ENCODE results near the gene CBX6. TPM values are rescaled to one million over a fixed set of nuclear protein-coding genes. Genes with fewer than 3 reads are reported as not detected.

Gene CBX6
- 10 to 100 TPM in 2 of 4 donors, 1 to 10 TPM in 2; 1.1 to 16.0 (median 9.5) TPM for polyA plus RNA-seq
- long read RNA-seq, donor 1, full-length matches to known transcripts = 7 of 7 reads
- long read RNA-seq, donor 1, partial matches to known transcripts = 0 of 7 reads
- long read RNA-seq, donor 1, other reads (novel, unspliced or antisense) = 0 of 7 reads
- long read RNA-seq, donor 2 = 0 reads
- long read RNA-seq, donor 3, full-length matches to known transcripts = 11 of 16 reads
- long read RNA-seq, donor 3, partial matches to known transcripts = 5 of 16 reads
- long read RNA-seq, donor 3, other reads (novel, unspliced or antisense) = 0 of 16 reads
- long read RNA-seq, donor 4, full-length matches to known transcripts = 4 of 4 reads
- long read RNA-seq, donor 4, partial matches to known transcripts = 0 of 4 reads
- long read RNA-seq, donor 4, other reads (novel, unspliced or antisense) = 0 of 4 reads
- long read RNA-seq, donor 5, full-length matches to known transcripts = 1 of 1 reads
- long read RNA-seq, donor 5, partial matches to known transcripts = 0 of 1 reads
- long read RNA-seq, donor 5, other reads (novel, unspliced or antisense) = 0 of 1 reads
- long read RNA-seq, donor 6, full-length matches to known transcripts = 2 of 2 reads
- long read RNA-seq, donor 6, partial matches to known transcripts = 0 of 2 reads
- long read RNA-seq, donor 6, other reads (novel, unspliced or antisense) = 0 of 2 reads
- long read RNA-seq, donor 7, full-length matches to known transcripts = 12 of 21 reads
- long read RNA-seq, donor 7, partial matches to known transcripts = 9 of 21 reads
- long read RNA-seq, donor 7, other reads (novel, unspliced or antisense) = 0 of 21 reads
- long read RNA-seq, donor 8, full-length matches to known transcripts = 2 of 2 reads
- long read RNA-seq, donor 8, partial matches to known transcripts = 0 of 2 reads
- long read RNA-seq, donor 8, other reads (novel, unspliced or antisense) = 0 of 2 reads
- long read RNA-seq, donor 9, full-length matches to known transcripts = 1 of 1 reads
- long read RNA-seq, donor 9, partial matches to known transcripts = 0 of 1 reads
- long read RNA-seq, donor 9, other reads (novel, unspliced or antisense) = 0 of 1 reads
- long read RNA-seq, donor 10, full-length matches to known transcripts = 5 of 5 reads
- long read RNA-seq, donor 10, partial matches to known transcripts = 0 of 5 reads
- long read RNA-seq, donor 10, other reads (novel, unspliced or antisense) = 0 of 5 reads

DNA sequence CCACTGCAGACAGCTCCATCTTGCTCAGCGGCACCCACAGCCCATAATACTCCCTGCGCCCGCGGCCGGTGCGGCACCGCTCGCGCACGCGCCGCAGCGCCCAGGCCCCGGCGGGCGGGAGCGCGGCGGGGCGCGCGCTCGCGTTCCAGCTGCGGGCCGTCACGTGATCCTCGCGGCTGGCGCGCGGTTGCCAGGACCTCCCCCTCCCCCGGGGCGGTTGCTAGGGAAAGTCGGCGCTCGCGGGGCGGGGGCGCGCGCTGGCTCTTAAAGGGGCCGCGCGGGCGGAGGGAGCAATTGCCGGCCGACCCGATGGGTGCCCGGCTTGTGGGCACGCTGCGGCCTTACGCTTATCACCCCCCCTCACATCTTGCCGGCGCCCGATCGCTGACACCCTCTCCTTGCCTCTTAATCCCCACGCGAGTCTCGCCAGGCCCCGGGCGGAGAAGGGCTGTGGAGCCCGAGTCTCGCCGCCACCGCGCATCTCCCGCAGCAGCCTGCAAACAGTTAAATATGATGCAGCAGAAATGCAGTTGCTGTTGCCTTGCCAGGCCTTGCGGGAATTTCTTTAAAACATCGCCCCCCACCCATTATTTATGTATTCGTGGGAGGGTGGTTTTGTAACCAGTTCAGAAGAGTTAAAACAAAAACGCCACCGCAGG is at the start of gene CBX6:
CBX6 (minus strand) TSS at position 45 of the 659 bp plus-strand sequence; CDS start at position 19, 26 bp downstream.
- Histone ChIP-seq H3K9me3 (ENCODE audit: control insufficient read depth in 2 of 2, insufficient read depth in 1 of 2, low read depth in 1 of 2, low read length in 1 of 2) (no peaks in the 10 kb centered on the region), H3K4me1 (ENCODE audit: control insufficient read depth in 3 of 3, insufficient read depth in 2 of 3, low read depth in 1 of 3, low read length in 2 of 3) (peaks cover 0 to 26% (median 0%) of the 10 kb centered on the region in 3 donors), H3K27ac (ENCODE audit: low read depth in 1 of 3, low read length in 2 of 3) (peak within 1 kb of the TSS; percentile 72 to 90 (median 84)), H3K4me3 (ENCODE audit: low read depth in 1 of 3, low read length in 3 of 3) (peak within 1 kb of the TSS; percentile 63 to 84 (median 64)), H3K36me3 (ENCODE audit: control insufficient read depth in 3 of 3, insufficient read depth in 2 of 3, low read depth in 1 of 3, low read length in 3 of 3) (peaks cover 0 to 30% (median 0%) of the 10 kb centered on the region in 3 donors), H3K27me3 (ENCODE audit: control insufficient read depth in 3 of 3, insufficient read depth in 3 of 3, low read length in 3 of 3) (peaks cover 0 to 3% (median 2%) of the 10 kb centered on the region in 3 donors)
- peak; percentile 63 to 98 for DNase-seq
- 0% methylated on average over 51 to 73 of the region's 73 CpGs for WGBS, 3 donors
- no peak for FAIRE-seq

DNA sequence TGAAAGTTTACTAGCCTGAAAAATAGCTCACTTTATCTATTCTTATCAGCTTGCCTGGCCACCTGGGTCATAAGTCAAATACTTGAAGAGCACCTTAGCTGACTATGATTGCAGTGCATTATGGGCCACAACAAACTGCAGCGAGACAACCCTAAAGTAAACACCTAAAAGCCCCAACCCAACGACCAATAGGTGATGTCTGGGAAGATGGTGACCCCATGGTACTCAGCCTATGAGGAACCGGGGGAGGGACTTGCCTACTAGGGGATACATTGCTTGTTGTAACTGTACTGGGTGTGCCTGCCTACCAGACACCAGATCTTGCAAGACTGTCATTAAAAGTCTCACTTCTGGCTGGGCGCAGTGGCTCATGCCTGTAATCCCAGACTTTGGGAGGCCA is 49.8 kb upstream of the CBX6 start:
- Histone ChIP-seq H3K4me1 (ENCODE audit: control insufficient read depth in 3 of 3, insufficient read depth in 2 of 3, low read depth in 1 of 3, low read length in 2 of 3) (peaks cover 0 to 44% (median 9%) of the 10 kb centered on the region in 3 donors), H3K4me3 (ENCODE audit: low read depth in 1 of 3, low read length in 3 of 3) (no peak overlapping the region), H3K9me3 (ENCODE audit: control insufficient read depth in 2 of 2, insufficient read depth in 1 of 2, low read depth in 1 of 2, low read length in 1 of 2) (no peaks in the 10 kb centered on the region), H3K36me3 (ENCODE audit: control insufficient read depth in 3 of 3, insufficient read depth in 2 of 3, low read depth in 1 of 3, low read length in 3 of 3) (no peaks in the 10 kb centered on the region), H3K27ac (ENCODE audit: low read depth in 1 of 3, low read length in 2 of 3) (peak overlapping the region in 2 of 3 donors; percentile 14 to 42), H3K27me3 (ENCODE audit: control insufficient read depth in 3 of 3, insufficient read depth in 3 of 3, low read length in 3 of 3) (peaks cover 0 to under 1% (median 0%) of the 10 kb centered on the region in 3 donors)
- DNase-seq (peak; percentile 33 to 57), FAIRE-seq (no peak)
- WGBS, 3 donors = 32 to 66% (median 37%) methylated on average over 4 of the region's 4 CpGs

DNA sequence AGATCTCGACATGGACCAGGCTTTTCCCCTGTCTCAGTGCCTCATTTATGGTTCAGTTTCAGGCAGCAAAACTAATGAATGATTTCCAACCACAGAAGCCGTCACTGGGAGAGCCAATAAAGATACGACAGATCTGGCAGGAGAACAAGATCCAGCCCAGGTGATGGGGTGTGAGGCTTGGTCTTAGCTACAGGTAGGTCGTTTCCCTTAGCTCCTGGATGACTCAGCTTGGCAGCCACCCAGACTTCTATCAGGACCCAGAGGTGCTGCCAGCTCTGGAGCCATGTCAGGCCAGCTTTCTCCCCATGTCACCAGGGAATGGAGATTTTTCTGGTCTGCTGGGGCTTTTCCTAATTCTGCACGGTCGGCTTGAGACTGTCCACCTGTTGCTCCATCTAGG is 49.1 kb upstream of the CBX6 start:
- H3K27ac ChIP-seq (ENCODE audit: low read depth in 1 of 3, low read length in 2 of 3) = peak overlapping the region in 2 of 3 donors; percentile 14 to 42
- peaks cover 0 to 5% (median 4%) of the 10 kb centered on the region in 3 donors for H3K27me3 ChIP-seq (ENCODE audit: control insufficient read depth in 3 of 3, insufficient read depth in 3 of 3, low read length in 3 of 3)
- DNase-seq (peak; percentile 81 to 99), FAIRE-seq (no peak)
- H3K4me3 ChIP-seq (ENCODE audit: low read depth in 1 of 3, low read length in 3 of 3) = no peak overlapping the region
- peaks cover 0 to 44% (median 9%) of the 10 kb centered on the region in 3 donors for H3K4me1 ChIP-seq (ENCODE audit: control insufficient read depth in 3 of 3, insufficient read depth in 2 of 3, low read depth in 1 of 3, low read length in 2 of 3)
- no peaks in the 10 kb centered on the region for H3K36me3 ChIP-seq (ENCODE audit: control insufficient read depth in 3 of 3, insufficient read depth in 2 of 3, low read depth in 1 of 3, low read length in 3 of 3)
- no peaks in the 10 kb centered on the region for H3K9me3 ChIP-seq (ENCODE audit: control insufficient read depth in 2 of 2, insufficient read depth in 1 of 2, low read depth in 1 of 2, low read length in 1 of 2)
- WGBS, 3 donors = 16 to 53% (median 23%) methylated on average over 6 of the region's 6 CpGs

GRCh38 chr22:38919631-38920190 is 47.7 kb upstream of the CBX6 start:
- H3K9me3 ChIP-seq (ENCODE audit: control insufficient read depth in 2 of 2, insufficient read depth in 1 of 2, low read depth in 1 of 2, low read length in 1 of 2) = no peaks in the 10 kb centered on the region
- H3K4me1 ChIP-seq (ENCODE audit: control insufficient read depth in 3 of 3, insufficient read depth in 2 of 3, low read depth in 1 of 3, low read length in 2 of 3) = peaks cover 0 to 34% (median 9%) of the 10 kb centered on the region in 3 donors
- FAIRE-seq (no peak), DNase-seq (no peak)
- H3K4me3 ChIP-seq (ENCODE audit: low read depth in 1 of 3, low read length in 3 of 3) = no peak overlapping the region
- no peaks in the 10 kb centered on the region for H3K36me3 ChIP-seq (ENCODE audit: control insufficient read depth in 3 of 3, insufficient read depth in 2 of 3, low read depth in 1 of 3, low read length in 3 of 3)
- WGBS, 3 donors = 91 to 95% (median 95%) methylated on average over 1 of the region's 1 CpG
- H3K27me3 ChIP-seq (ENCODE audit: control insufficient read depth in 3 of 3, insufficient read depth in 3 of 3, low read length in 3 of 3) = peaks cover 0 to 5% (median 4%) of the 10 kb centered on the region in 3 donors
- no peak overlapping the region for H3K27ac ChIP-seq (ENCODE audit: low read depth in 1 of 3, low read length in 2 of 3)

GRCh38 chr22:38911434-38911833 is 39.4 kb upstream of the CBX6 start:
- no peaks in the 10 kb centered on the region for H3K36me3 ChIP-seq (ENCODE audit: control insufficient read depth in 3 of 3, insufficient read depth in 2 of 3, low read depth in 1 of 3, low read length in 3 of 3)
- FAIRE-seq (no peak), DNase-seq (no peak)
- H3K4me3 ChIP-seq (ENCODE audit: low read depth in 1 of 3, low read length in 3 of 3) = no peak overlapping the region
- no peak overlapping the region for H3K27ac ChIP-seq (ENCODE audit: low read depth in 1 of 3, low read length in 2 of 3)
- H3K9me3 ChIP-seq (ENCODE audit: control insufficient read depth in 2 of 2, insufficient read depth in 1 of 2, low read depth in 1 of 2, low read length in 1 of 2) = peaks cover 0 to 3% of the 10 kb centered on the region in 2 donors
- peaks cover 0 to 8% (median 0%) of the 10 kb centered on the region in 3 donors for H3K4me1 ChIP-seq (ENCODE audit: control insufficient read depth in 3 of 3, insufficient read depth in 2 of 3, low read depth in 1 of 3, low read length in 2 of 3)
- H3K27me3 ChIP-seq (ENCODE audit: control insufficient read depth in 3 of 3, insufficient read depth in 3 of 3, low read length in 3 of 3) = peaks cover 0 to 10% (median 3%) of the 10 kb centered on the region in 3 donors
- 14 to 53% (median 25%) methylated on average over 1 of the region's 1 CpG for WGBS, 3 donors

DNA sequence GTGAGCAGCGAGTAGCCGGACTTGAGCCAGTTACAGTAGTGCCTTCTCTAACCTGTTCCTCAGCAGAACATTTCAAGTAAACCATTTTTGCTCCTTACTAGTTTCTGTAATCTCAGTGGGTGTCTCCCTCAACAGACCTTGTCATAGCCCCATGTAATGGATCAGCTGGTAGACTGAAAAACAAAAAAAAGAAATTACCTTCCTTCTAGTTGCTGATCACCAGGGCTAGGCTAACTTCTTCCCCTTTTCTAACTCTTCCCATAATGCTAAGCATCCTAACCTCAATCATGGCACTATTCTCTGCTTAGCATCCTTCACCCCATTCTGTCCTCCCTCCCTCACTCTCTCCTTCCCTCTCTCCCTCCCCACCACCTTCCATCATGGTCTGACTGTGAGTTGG is 35.8 kb upstream of the CBX6 start:
- H3K27ac ChIP-seq (ENCODE audit: low read depth in 1 of 3, low read length in 2 of 3) = no peak overlapping the region
- DNase-seq (peak in 1 of 2 donors; percentile 10), FAIRE-seq (no peak)
- H3K9me3 ChIP-seq (ENCODE audit: control insufficient read depth in 2 of 2, insufficient read depth in 1 of 2, low read depth in 1 of 2, low read length in 1 of 2) = peaks cover 0 to 7% of the 10 kb centered on the region in 2 donors
- no peaks in the 10 kb centered on the region for H3K36me3 ChIP-seq (ENCODE audit: control insufficient read depth in 3 of 3, insufficient read depth in 2 of 3, low read depth in 1 of 3, low read length in 3 of 3)
- H3K27me3 ChIP-seq (ENCODE audit: control insufficient read depth in 3 of 3, insufficient read depth in 3 of 3, low read length in 3 of 3) = peaks cover 0 to 4% (median 0%) of the 10 kb centered on the region in 3 donors
- WGBS, 3 donors = 16 to 62% (median 32%) methylated on average over 2 of the region's 2 CpGs
- H3K4me3 ChIP-seq (ENCODE audit: low read depth in 1 of 3, low read length in 3 of 3) = no peak overlapping the region
- H3K4me1 ChIP-seq (ENCODE audit: control insufficient read depth in 3 of 3, insufficient read depth in 2 of 3, low read depth in 1 of 3, low read length in 2 of 3) = peaks cover 0 to 12% (median 0%) of the 10 kb centered on the region in 3 donors

DNA sequence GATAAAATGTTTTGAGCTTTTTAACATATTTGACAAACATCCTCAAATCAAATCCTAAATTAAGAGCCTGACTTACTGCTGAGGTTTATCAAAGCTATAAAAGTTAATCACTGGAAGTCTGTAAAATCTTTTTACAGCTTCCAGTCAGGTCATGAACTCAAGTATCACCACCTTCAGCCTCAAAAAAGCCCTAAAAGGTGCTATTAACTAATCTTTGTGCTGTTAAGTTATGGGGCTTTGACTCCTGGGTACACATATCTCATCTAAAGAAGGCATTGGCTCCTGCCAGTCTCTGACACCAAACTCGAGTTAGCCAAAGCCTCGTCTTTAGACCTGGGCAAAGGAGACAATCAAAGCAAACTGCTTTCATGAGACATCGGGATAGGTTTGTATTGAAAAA is 34.0 kb upstream of the CBX6 start:
- peak; percentile 72 to 83 for DNase-seq
- WGBS, 3 donors = 17 to 70% (median 37%) methylated on average over 3 of the region's 3 CpGs
- Histone ChIP-seq H3K9me3 (ENCODE audit: control insufficient read depth in 2 of 2, insufficient read depth in 1 of 2, low read depth in 1 of 2, low read length in 1 of 2) (peaks cover 0 to 7% of the 10 kb centered on the region in 2 donors), H3K36me3 (ENCODE audit: control insufficient read depth in 3 of 3, insufficient read depth in 2 of 3, low read depth in 1 of 3, low read length in 3 of 3) (no peaks in the 10 kb centered on the region), H3K27ac (ENCODE audit: low read depth in 1 of 3, low read length in 2 of 3) (no peak overlapping the region), H3K27me3 (ENCODE audit: control insufficient read depth in 3 of 3, insufficient read depth in 3 of 3, low read length in 3 of 3) (peaks cover 0 to 4% (median 0%) of the 10 kb centered on the region in 3 donors), H3K4me3 (ENCODE audit: low read depth in 1 of 3, low read length in 3 of 3) (no peak overlapping the region), H3K4me1 (ENCODE audit: control insufficient read depth in 3 of 3, insufficient read depth in 2 of 3, low read depth in 1 of 3, low read length in 2 of 3) (peaks cover 0 to 12% (median 0%) of the 10 kb centered on the region in 3 donors)
- no peak for FAIRE-seq

All from small intestine (tissue), 16 donors.